Gastroesophageal sphincter (tissue), 4 donors: ENCODE measurements around the gene MORF4L1. TPM values are rescaled to one million over a fixed set of nuclear protein-coding genes. Genes with fewer than 3 reads are reported as not detected.
"Not testable (repeated sequence)": the region's sequence is repeated elsewhere in the genome, so short reads cannot be mapped to it uniquely, and the experiment has no call there.

Source experiments
- ATAC-seq: fragments of 150-250 bp; one replicate; pipeline ENCODE4 v1.9.1; 2016; ENCODE audit warnings: mild to moderate bottlenecking, moderate library complexity
- H3K27ac ChIP-seq, 4 donors: fragments of 200-600 bp; sonication (generic) in 3 of 4; 1 replicate in 3 of 4; 2 replicates in 1 of 4; pipeline ENCODE4 v1.5.1; 2016 to 2019
- H3K27me3 ChIP-seq: fragments of 200-600 bp; sonication (generic); one replicate; pipeline ENCODE4 v1.5.1; 2019
- H3K36me3 ChIP-seq, 2 donors: fragments of 200-600 bp; sonication (generic); one replicate each; pipeline ENCODE4 v1.5.1; 2019; ENCODE audit warnings: control low read depth in 1 of 2
- H3K4me1 ChIP-seq, 3 donors: fragments of 200-600 bp; sonication (generic); 1 replicate in 2 of 3; 2 replicates in 1 of 3; pipeline ENCODE4 v1.5.1; 2016 to 2019; ENCODE audit warnings: control low read depth in 2 of 3
- H3K4me3 ChIP-seq, 2 donors: fragments of 200-600 bp; sonication (generic); one replicate each; pipeline ENCODE4 v1.5.1; 2019; ENCODE audit warnings: mild to moderate bottlenecking in 1 of 2, moderate library complexity in 1 of 2
- H3K9me3 ChIP-seq, 3 donors: fragments of 200-600 bp; sonication (generic); one replicate each; pipeline ENCODE4 v1.5.1; 2017 to 2019; ENCODE audit warnings: control low read depth in 2 of 3
- EP300 ChIP-seq: sonication (generic); formaldehyde crosslinking; IDR thresholded peaks from one replicate; pipeline ENCODE4 v1.6.1; 2017; ENCODE audit warnings: antibody characterized with exemption, mild to moderate bottlenecking
- POLR2A ChIP-seq, 2 donors: fragments of 450-650 bp; IDR thresholded peaks; one replicate each; pipeline ENCODE4 v1.6.1; 2017; ENCODE audit warnings: antibody characterized with exemption in 2 of 2, mild to moderate bottlenecking in 2 of 2, moderate library complexity in 1 of 2
- POLR2AphosphoS5 ChIP-seq: sonication (generic); formaldehyde crosslinking; IDR thresholded peaks from one replicate; pipeline ENCODE4 v1.6.1; 2017; ENCODE audit warnings: antibody characterized with exemption
- WGBS, 2 donors: methylation state at CpG; one replicate each; pipeline ENCODE4 v1.1.5; 2018; ENCODE audit warnings: low coverage in 1 of 2; 5-methylcytosine and 5-hydroxymethylcytosine counted together
- total RNA-seq, 4 donors: library from RNA; depleted of rRNA; stranded (reverse); fragments of >200 nt; gene quantifications; one replicate each; pipeline ENCODE4 v1.1.0, GENCODE V29; 2016
- TF ChIP-seq, protein P1 (sequence below), 4 experiments: fragments of 200-600 bp in 2 of 4; fragments of 450-650 bp in 2 of 4; sonication (generic) in 1 of 4; IDR thresholded peaks; one replicate each; pipeline ENCODE4 v1.5.1; 2017 to 2019; ENCODE audit warnings: antibody characterized with exemption in 4 of 4, mild to moderate bottlenecking in 2 of 4, moderate library complexity in 2 of 4

MORF4L1 gene
- total RNA-seq, 4 donors from 2014 or later = 347 to 449 (median 406) TPM

DNA sequence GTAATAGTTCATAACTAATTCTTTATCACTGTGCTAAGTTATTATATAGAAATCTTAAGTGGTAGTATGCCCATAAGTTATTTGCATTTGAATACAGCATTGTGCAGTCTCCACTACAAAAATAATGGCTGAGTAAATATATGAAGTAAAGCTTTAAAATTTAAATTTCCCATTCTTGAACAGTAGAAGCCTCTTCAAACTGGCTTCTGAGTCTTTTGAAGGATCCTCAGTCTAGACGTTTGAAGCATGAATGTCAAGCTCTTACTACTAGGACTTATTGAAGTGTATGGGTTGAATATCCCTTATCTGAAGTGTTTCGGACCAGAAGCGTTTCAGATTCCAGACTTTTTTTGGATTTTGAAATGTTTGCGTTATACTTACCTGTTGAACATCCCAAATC, 16.3 kb downstream of the MORF4L1 start:
- WGBS, 2 donors = 76 to 81% methylated on average over 4 of the region's 4 CpGs
- Histone ChIP-seq H3K9me3 (no peaks in the 10 kb centered on the region), H3K36me3 (peaks cover 6 to 98% of the 10 kb centered on the region in 2 donors), H3K4me3 (no peak overlapping the region), H3K27me3 (no peaks in the 10 kb centered on the region), H3K27ac (no peak overlapping the region), H3K4me1 (peaks cover 3 to 27% (median 5%) of the 10 kb centered on the region in 3 donors)
- TF ChIP-seq EP300 = no peak
- no peak for TF ChIP-seq POLR2AphosphoS5
- TF ChIP-seq, protein P1, sequence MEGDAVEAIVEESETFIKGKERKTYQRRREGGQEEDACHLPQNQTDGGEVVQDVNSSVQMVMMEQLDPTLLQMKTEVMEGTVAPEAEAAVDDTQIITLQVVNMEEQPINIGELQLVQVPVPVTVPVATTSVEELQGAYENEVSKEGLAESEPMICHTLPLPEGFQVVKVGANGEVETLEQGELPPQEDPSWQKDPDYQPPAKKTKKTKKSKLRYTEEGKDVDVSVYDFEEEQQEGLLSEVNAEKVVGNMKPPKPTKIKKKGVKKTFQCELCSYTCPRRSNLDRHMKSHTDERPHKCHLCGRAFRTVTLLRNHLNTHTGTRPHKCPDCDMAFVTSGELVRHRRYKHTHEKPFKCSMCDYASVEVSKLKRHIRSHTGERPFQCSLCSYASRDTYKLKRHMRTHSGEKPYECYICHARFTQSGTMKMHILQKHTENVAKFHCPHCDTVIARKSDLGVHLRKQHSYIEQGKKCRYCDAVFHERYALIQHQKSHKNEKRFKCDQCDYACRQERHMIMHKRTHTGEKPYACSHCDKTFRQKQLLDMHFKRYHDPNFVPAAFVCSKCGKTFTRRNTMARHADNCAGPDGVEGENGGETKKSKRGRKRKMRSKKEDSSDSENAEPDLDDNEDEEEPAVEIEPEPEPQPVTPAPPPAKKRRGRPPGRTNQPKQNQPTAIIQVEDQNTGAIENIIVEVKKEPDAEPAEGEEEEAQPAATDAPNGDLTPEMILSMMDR (IDR thresholded peaks at IDR 0.05) = no peak
- no peak for ATAC-seq

DNA sequence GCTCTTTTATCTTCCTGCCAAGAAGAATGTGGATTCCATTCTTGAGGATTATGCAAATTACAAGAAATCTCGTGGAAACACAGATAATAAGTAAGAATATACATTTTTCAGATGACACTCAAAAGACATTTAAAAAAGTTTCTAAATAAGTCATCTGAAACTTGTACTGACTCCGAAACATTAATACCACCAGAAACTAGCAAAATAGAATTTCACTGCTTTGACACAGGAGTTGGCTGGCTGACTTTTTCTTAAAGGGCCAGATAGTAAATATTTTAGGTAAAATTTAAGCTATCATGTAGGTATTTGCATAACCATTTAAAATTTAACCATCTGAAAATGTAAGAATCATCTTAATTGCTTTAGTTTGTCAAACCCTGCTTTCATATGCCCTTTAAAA, 20.8 kb downstream of the MORF4L1 start:
- WGBS, 2 donors = 53 to 59% methylated on average over 2 of the region's 2 CpGs
- H3K4me1 ChIP-seq = peaks cover 0 to 8% (median 0%) of the 10 kb centered on the region in 3 donors
- no peak for ATAC-seq
- H3K27ac ChIP-seq = no peak overlapping the region
- no peak overlapping the region for H3K4me3 ChIP-seq
- TF ChIP-seq POLR2A (IDR thresholded peaks at IDR 0.05) (no peak), POLR2AphosphoS5 (no peak), EP300 (no peak)
- TF ChIP-seq, protein P1 (IDR thresholded peaks at IDR 0.05) = no peak
- no peaks in the 10 kb centered on the region for H3K27me3 ChIP-seq
- no peaks in the 10 kb centered on the region for H3K9me3 ChIP-seq
- peaks cover 13 to 100% of the 10 kb centered on the region in 2 donors for H3K36me3 ChIP-seq

DNA sequence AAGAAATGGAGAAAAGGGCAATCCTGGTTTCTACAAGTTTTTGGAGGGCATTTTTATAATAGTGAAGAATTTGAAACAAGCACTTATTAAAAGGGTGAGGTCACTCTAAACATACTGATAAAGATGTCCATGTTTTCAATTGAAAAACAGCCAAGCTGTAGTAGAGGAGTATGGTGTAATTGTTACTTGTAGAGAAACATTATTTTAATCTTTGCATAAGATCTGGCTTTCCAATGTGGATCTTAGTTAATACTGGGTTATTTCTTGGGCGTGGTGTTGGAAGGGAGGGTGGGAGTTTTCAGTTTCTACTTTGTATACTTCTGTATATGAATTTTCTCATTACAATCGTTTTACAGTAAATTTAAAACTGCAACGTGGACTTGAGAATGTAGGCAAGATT, 22.8 kb downstream of the MORF4L1 start:
- TF ChIP-seq, protein P1 (IDR thresholded peaks at IDR 0.05) = no peak
- no peak for TF ChIP-seq POLR2AphosphoS5
- no peak for TF ChIP-seq EP300
- TF ChIP-seq POLR2A (IDR thresholded peaks at IDR 0.05) = no peak
- no peak for ATAC-seq
- Histone ChIP-seq H3K27ac (no peak overlapping the region), H3K36me3 (peaks cover 13 to 100% of the 10 kb centered on the region in 2 donors), H3K27me3 (no peaks in the 10 kb centered on the region), H3K4me1 (peaks cover 0 to 8% (median 0%) of the 10 kb centered on the region in 3 donors), H3K4me3 (no peak overlapping the region), H3K9me3 (no peaks in the 10 kb centered on the region)
- 56 to 59% methylated on average over 3 of the region's 3 CpGs for WGBS, 2 donors

DNA sequence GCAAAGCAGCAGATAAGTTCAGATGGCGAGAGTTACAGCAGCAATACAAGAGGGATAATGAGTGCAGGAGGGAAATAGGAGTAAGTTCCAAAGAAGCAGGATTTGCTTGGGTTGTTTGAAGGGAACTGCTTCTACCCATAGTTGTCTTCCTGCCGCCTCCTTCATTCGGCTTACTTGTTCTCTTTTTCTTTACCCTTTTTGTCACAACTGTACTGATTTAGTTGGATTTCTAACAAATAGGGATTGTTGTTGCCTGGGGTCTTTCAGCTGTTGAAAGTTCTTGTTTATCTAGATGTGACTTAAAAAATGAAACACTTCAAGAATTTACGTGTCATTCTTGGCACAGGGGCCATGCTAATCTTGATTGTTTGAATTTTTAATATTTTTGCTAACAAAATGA, 25.9 kb downstream of the MORF4L1 start:
- Histone ChIP-seq H3K27me3 (no peaks in the 10 kb centered on the region), H3K4me3 (no peak overlapping the region), H3K4me1 (peaks cover 0 to 11% (median 0%) of the 10 kb centered on the region in 3 donors), H3K27ac (no peak overlapping the region), H3K36me3 (peaks cover 9 to 100% of the 10 kb centered on the region in 2 donors), H3K9me3 (no peaks in the 10 kb centered on the region)
- ATAC-seq = no peak
- no peak for TF ChIP-seq POLR2AphosphoS5
- TF ChIP-seq, protein P1 (IDR thresholded peaks at IDR 0.05) = no peak
- TF ChIP-seq POLR2A (IDR thresholded peaks at IDR 0.05) = no peak
- 72 to 77% methylated on average over 4 of the region's 4 CpGs for WGBS, 2 donors

DNA sequence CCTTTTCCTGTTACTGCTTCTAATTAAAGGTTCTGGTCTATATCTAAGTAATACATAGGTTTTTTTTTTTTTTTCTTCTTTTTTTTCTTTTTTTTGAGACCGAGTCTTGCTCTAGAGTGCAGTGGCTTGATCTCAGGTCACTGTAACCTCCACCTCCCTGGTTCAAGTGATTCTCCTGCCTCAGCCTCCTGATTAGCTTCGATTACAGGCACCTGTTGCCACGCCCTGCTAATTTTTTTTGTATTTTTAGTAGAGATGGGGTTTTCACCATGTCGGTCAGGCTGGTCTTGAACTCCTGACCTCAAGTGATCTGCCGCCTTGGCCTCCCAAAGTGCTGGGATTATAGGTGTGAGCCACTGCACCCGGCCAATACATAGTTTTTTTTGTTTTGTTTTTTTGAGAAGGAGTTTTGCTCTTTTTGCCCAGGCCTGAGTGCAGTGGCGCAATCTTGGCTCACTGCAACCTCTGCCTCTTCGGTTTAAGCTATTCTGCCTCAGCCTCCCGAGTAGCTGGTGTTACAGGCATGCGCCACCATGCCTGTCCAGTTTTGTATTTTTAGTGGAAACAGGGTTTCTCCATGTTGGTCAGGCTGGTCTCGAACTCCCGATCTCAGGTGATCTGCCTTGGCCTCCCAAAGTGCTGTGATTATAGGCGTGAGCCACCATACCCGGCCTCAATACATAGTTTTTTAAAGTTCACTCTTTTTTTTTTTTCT, 28.3 kb downstream of the MORF4L1 start:
- not testable (repeated sequence) for H3K27ac ChIP-seq, ATAC-seq, H3K9me3 ChIP-seq, H3K27me3 ChIP-seq, H3K4me3 ChIP-seq
- H3K4me1 ChIP-seq = peaks cover 0 to 16% (median under 1%) of the 10 kb centered on the region in 3 donors
- peaks cover 0 to 98% of the 10 kb centered on the region in 2 donors for H3K36me3 ChIP-seq
- WGBS, 2 donors = 88 to 92% methylated on average over 10 to 12 of the region's 14 CpGs
